VCaP (cell line): ENCODE results near the gene WDR26.

Source experiments
- H3K27ac ChIP-seq: fragments of 450-650 bp; 2 replicates; pipeline ENCODE4 v1.5.1; 2017
- CTCF ChIP-seq: fragments of 450-650 bp; conservative IDR thresholded peaks from 2 replicates; pipeline ENCODE4 v1.5.1; 2017; ENCODE audit warnings: mild to moderate bottlenecking, moderate library complexity

Gene WDR26

GRCh38 chr1:224433041-224433691 lies 1.4 kb downstream of the WDR26 start:
- no peak for TF ChIP-seq CTCF
- peak overlapping the region; percentile 92 for H3K27ac ChIP-seq

GRCh38 chr1:224432672-224433040 lies 1.9 kb downstream of the WDR26 start:
- H3K27ac ChIP-seq: peak overlapping the region; percentile 92
- no peak for TF ChIP-seq CTCF

- H3K27ac ChIP-seq: peak overlapping the region; percentile 92
- TF ChIP-seq CTCF: no peak
Measured at GRCh38 chr1:224432146-224432545, 2.5 kb downstream of the WDR26 start.

- TF ChIP-seq CTCF: no peak
Measured at GRCh38 chr1:224431726-224432125, 2.9 kb downstream of the WDR26 start.

GRCh38 chr1:224430511-224431113 lies 4.0 kb downstream of the WDR26 start:
- no peak for TF ChIP-seq CTCF
- H3K27ac ChIP-seq: peak overlapping the region; percentile 92

More at GRCh38 chr1:224431726-224432125, 2.9 kb downstream of the WDR26 start:
- peak overlapping the region; percentile 92 for H3K27ac ChIP-seq

GRCh38 chr1:224429616-224430326 lies 4.8 kb downstream of the WDR26 start:
- peak overlapping the region; percentile 92 for H3K27ac ChIP-seq

GRCh38 chr1:224428713-224429112 lies 5.9 kb downstream of the WDR26 start:
- peak overlapping the region; percentile 92 for H3K27ac ChIP-seq

More at GRCh38 chr1:224429616-224430326, 4.8 kb downstream of the WDR26 start:
- no peak for TF ChIP-seq CTCF
